ENCODE measurements around the gene ZMYND15. TPM values are rescaled to one million over a fixed set of nuclear protein-coding genes. Genes with fewer than 3 reads are reported as not detected.

The ZMYND15 gene
- total and polyA plus RNA-seq, 4 donors, result 0.87 to 7.7 (median 1.5) TPM

DNA sequence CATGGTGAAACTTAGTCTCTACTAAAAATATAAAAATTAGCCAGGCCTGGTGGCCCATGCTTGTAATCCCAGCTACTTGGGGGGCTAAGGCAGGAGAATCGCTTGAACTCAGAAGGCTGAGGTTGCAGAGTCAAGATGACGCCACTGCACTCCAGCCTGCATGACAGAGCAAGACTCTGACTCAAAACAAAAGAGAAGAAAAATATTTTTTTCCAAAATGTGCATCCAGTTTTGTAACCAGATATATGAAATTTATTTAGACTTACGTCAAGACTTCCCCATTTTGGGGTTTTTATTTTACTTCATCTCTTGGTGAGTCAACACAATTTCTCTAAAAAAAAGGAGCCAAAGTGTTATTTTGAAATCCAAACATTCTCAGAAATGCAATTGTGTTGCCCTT lies 26.6 kb downstream of the ZMYND15 start:
- intact Hi-C loops (cut with DNase I), result no loop called here
- Histone ChIP-seq H3K27me3 (ENCODE audit: control insufficient read depth in 1 of 2, insufficient read depth in 2 of 2, low read length in 1 of 2) (no peaks in the 10 kb centered on the region), H3K4me1 (ENCODE audit: control insufficient read depth in 1 of 2, insufficient read depth in 2 of 2, low read length in 2 of 2) (no peaks in the 10 kb centered on the region), H3K36me3 (ENCODE audit: control insufficient read depth in 1 of 2, insufficient read depth in 2 of 2, low read length in 1 of 2) (no peaks in the 10 kb centered on the region), H3K9me3 (ENCODE audit: control insufficient read depth, low read length) (no peaks in the 10 kb centered on the region), H3K4me3 (ENCODE audit: low read length in 2 of 2) (no peak overlapping the region), H3K27ac (ENCODE audit: low read depth in 1 of 2, low read length in 2 of 2) (no peak overlapping the region)
- DNase-seq (peak; percentile 16 to 76), ATAC-seq (ENCODE audit: low FRiP score) (no peak)
- WGBS, 2 donors, result 78 to 86% methylated on average over 3 of the region's 3 CpGs

DNA sequence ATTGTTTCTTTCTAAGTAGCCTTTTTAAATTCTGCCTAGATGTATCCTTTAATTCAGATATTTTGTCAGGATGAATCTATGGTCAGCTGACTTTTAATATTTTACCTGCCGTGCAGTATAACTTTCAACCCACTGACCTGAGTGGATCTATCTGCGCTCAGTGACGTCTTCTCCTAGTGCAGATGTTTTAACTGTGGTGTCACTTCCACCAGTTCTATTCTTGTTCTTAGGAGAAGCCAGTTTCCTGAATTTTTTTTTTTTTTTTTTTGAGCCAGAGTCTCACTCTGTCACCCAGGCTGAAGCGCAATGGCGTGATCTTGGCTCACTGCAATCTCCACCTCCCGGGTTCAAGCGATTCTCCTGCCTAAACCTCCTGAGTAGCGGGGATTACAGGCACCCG lies 27.1 kb downstream of the ZMYND15 start:
- Histone ChIP-seq H3K27me3 (ENCODE audit: control insufficient read depth in 1 of 2, insufficient read depth in 2 of 2, low read length in 1 of 2) (no peaks in the 10 kb centered on the region), H3K9me3 (ENCODE audit: control insufficient read depth, low read length) (no peaks in the 10 kb centered on the region), H3K36me3 (ENCODE audit: control insufficient read depth in 1 of 2, insufficient read depth in 2 of 2, low read length in 1 of 2) (no peaks in the 10 kb centered on the region), H3K4me3 (ENCODE audit: low read length in 2 of 2) (no peak overlapping the region), H3K27ac (ENCODE audit: low read depth in 1 of 2, low read length in 2 of 2) (no peak overlapping the region), H3K4me1 (ENCODE audit: control insufficient read depth in 1 of 2, insufficient read depth in 2 of 2, low read length in 2 of 2) (no peaks in the 10 kb centered on the region)
- DNase-seq, result peak in 1 of 2 donors; percentile 41
- 77 to 82% methylated on average over 9 of the region's 9 CpGs for WGBS, 2 donors
- intact Hi-C loops (cut with DNase I), result no loop called here
- ATAC-seq (ENCODE audit: low FRiP score), result no peak

DNA sequence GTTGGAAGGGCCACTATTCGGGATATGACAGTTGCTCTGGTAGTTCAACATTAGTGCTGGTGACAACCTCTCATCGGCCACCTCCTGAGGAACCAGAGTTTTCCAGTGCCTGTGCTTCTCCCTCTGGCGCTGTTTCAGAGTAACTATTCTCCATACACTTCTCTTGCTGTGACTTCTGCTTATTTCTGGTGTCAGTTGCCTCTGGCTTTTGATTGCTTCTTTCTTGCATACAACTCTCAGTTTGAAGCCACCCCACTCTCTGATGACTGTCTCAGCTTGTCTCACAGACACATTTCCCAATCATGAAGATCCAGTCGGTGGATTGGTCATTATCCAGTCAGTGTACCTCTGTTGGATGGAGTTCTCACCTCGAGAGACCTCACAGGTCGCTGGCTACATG lies 28.7 kb downstream of the ZMYND15 start:
- WGBS, 2 donors, result 79 to 80% methylated on average over 6 of the region's 6 CpGs

DNA sequence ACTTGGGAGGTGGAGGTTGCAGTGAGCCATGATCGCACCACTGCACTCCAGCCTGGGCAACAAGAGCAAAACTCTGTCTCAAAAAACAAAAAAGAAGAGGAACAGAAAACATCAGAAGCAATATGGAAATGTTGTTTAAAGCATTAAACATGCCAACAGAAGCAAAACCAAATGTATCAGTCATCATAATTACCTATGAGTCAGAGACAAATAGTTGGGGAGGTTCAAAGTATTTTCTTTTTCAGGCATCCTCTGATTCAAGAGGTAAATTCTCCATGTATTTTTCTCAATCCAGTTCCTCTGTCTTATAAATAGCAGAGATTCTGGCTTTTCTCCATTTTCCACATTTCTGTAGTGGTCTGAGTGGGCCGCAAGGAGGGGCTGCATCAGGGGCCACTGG lies 30.0 kb downstream of the ZMYND15 start:
- no peak overlapping the region for H3K4me3 ChIP-seq (ENCODE audit: low read length in 2 of 2)
- H3K27ac ChIP-seq (ENCODE audit: low read depth in 1 of 2, low read length in 2 of 2), result no peak overlapping the region
- 73 to 84% methylated on average over 2 of the region's 2 CpGs for WGBS, 2 donors
- DNase-seq, result no peak
- H3K9me3 ChIP-seq (ENCODE audit: control insufficient read depth, low read length), result no peaks in the 10 kb centered on the region
- ATAC-seq (ENCODE audit: low FRiP score), result no peak
- H3K36me3 ChIP-seq (ENCODE audit: control insufficient read depth in 1 of 2, insufficient read depth in 2 of 2, low read length in 1 of 2), result no peaks in the 10 kb centered on the region
- intact Hi-C loops (cut with DNase I), result no loop called here
- no peaks in the 10 kb centered on the region for H3K27me3 ChIP-seq (ENCODE audit: control insufficient read depth in 1 of 2, insufficient read depth in 2 of 2, low read length in 1 of 2)
- H3K4me1 ChIP-seq (ENCODE audit: control insufficient read depth in 1 of 2, insufficient read depth in 2 of 2, low read length in 2 of 2), result no peaks in the 10 kb centered on the region

More for the DNA sequence above, 28.7 kb downstream of the ZMYND15 start:
- Histone ChIP-seq H3K36me3 (ENCODE audit: control insufficient read depth in 1 of 2, insufficient read depth in 2 of 2, low read length in 1 of 2) (no peaks in the 10 kb centered on the region), H3K27ac (ENCODE audit: low read depth in 1 of 2, low read length in 2 of 2) (no peak overlapping the region), H3K27me3 (ENCODE audit: control insufficient read depth in 1 of 2, insufficient read depth in 2 of 2, low read length in 1 of 2) (no peaks in the 10 kb centered on the region), H3K4me3 (ENCODE audit: low read length in 2 of 2) (no peak overlapping the region), H3K4me1 (ENCODE audit: control insufficient read depth in 1 of 2, insufficient read depth in 2 of 2, low read length in 2 of 2) (no peaks in the 10 kb centered on the region), H3K9me3 (ENCODE audit: control insufficient read depth, low read length) (no peaks in the 10 kb centered on the region)
- ATAC-seq (ENCODE audit: low FRiP score) (no peak), DNase-seq (no peak)
- intact Hi-C loops (cut with DNase I), result no loop called here

DNA sequence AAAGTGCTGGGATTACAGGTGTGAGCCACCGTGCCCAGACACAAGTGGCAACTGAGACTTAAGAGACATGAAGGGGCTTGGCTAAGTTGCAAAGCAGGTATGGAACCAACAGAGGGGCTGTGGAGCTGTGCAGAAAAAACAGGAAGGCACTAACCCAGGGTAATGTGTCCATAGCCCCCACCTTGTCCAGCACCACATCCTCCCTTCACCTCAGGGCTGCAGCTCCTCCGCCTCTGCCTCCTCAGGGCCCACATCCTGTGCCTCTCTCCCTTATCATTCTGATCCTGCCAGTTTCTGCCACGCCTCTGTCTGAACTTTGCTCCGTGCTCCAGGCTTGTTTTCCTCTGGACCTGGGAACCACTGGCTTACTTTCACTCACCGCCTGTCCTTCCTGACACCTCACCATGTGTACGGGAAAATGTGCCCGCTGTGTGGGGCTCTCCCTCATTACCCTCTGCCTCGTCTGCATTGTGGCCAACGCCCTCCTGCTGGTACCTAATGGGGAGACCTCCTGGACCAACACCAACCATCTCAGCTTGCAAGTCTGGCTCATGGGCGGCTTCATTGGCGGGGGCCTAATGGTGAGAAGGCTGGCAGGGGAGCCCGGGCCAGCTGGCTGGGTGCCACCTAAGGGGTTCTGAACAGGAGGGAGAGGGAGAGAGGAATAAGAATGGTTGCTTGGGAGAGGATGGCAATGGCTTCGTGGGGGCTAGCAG lies 32.0 kb downstream of the ZMYND15 start, which contains the start of gene TM4SF5:
TSS of gene TM4SF5 (plus strand) at position 368 of the 716 bp plus-strand sequence. CDS start at position 405, 37 bp downstream.
- intact Hi-C loops (cut with DNase I), result no loop called here
- no peak within 1 kb of the TSS for H3K27ac ChIP-seq (ENCODE audit: low read depth in 1 of 2, low read length in 2 of 2)
- no peaks in the 10 kb centered on the region for H3K27me3 ChIP-seq (ENCODE audit: control insufficient read depth in 1 of 2, insufficient read depth in 2 of 2, low read length in 1 of 2)
- no peak for ATAC-seq (ENCODE audit: low FRiP score)
- H3K4me3 ChIP-seq (ENCODE audit: low read length in 2 of 2), result no peak within 1 kb of the TSS
- 53 to 54% methylated on average over 13 of the region's 13 CpGs for WGBS, 2 donors
- no peaks in the 10 kb centered on the region for H3K4me1 ChIP-seq (ENCODE audit: control insufficient read depth in 1 of 2, insufficient read depth in 2 of 2, low read length in 2 of 2)
- no peaks in the 10 kb centered on the region for H3K9me3 ChIP-seq (ENCODE audit: control insufficient read depth, low read length)
- no peaks in the 10 kb centered on the region for H3K36me3 ChIP-seq (ENCODE audit: control insufficient read depth in 1 of 2, insufficient read depth in 2 of 2, low read length in 1 of 2)
- DNase-seq, result no peak

DNA sequence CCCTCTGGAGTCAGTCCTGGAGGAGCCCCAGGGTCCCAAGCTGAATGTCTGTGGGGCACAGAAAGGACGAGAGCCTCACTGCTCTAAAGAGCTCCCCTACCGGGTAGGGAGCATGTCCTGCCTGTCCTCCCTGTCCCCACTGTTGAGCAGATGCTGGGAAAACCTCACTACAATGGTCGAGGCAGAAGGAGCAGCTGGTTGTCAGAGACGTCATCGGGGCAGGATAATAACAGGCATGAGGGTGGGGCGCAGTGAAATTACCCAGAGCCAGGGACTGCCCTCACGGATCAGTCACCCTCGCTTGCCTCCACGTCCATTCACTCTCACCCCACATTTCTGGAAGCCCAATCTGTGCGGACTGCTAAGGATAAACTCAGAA lies 32.6 kb downstream of the ZMYND15 start:
- WGBS, 2 donors, result 61 to 69% methylated on average over 10 of the region's 10 CpGs
- H3K27ac ChIP-seq (ENCODE audit: low read depth in 1 of 2, low read length in 2 of 2), result no peak overlapping the region
- DNase-seq (peak in 1 of 2 donors; percentile 53), ATAC-seq (ENCODE audit: low FRiP score) (no peak)
- intact Hi-C loops (cut with DNase I), result no loop called here
- no peaks in the 10 kb centered on the region for H3K27me3 ChIP-seq (ENCODE audit: control insufficient read depth in 1 of 2, insufficient read depth in 2 of 2, low read length in 1 of 2)
- H3K9me3 ChIP-seq (ENCODE audit: control insufficient read depth, low read length), result no peaks in the 10 kb centered on the region
- H3K4me3 ChIP-seq (ENCODE audit: low read length in 2 of 2), result no peak overlapping the region
- H3K36me3 ChIP-seq (ENCODE audit: control insufficient read depth in 1 of 2, insufficient read depth in 2 of 2, low read length in 1 of 2), result no peaks in the 10 kb centered on the region
- no peaks in the 10 kb centered on the region for H3K4me1 ChIP-seq (ENCODE audit: control insufficient read depth in 1 of 2, insufficient read depth in 2 of 2, low read length in 2 of 2)

DNA sequence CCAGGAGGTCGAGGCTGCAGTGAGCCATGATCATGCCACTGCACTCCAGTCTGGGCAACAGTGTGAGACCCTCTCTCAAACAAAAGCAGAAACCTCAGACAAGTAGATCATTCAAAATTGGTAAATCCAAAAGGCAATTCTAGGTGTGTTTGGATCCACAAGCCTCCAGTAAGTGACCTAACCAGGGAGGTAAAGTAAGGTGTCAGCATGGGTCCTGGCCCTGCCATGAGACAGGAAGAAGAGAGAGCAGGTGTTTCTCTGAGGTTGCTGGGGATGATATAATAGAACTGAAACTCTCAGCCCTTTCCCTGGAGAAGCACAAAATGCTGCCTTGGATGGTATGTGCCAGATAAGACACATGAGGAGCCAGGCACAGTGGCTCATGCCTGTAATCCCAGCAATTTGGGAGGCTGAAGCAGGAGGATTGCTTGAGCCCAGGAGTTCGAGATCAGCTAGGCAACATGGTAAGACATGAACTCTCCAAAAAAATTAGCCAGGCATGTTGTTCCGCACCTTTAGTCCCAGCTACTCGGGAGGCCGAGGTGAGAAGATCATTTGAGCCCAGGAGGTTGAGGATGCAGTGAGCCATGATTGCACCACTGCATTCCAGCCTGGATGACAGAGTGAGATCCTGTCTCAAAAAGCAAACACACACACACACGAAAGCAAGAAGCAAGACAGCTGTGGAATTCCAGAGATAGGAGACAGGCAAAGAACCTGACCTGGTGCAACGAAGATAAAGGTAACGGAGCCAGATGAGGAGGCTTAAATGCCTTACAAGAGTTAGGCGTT lies 38.5 kb downstream of the ZMYND15 start:
- DNase-seq, result no peak
- Histone ChIP-seq H3K4me3 (ENCODE audit: low read length in 2 of 2) (no peak overlapping the region), H3K9me3 (ENCODE audit: control insufficient read depth, low read length) (no peaks in the 10 kb centered on the region), H3K4me1 (ENCODE audit: control insufficient read depth in 1 of 2, insufficient read depth in 2 of 2, low read length in 2 of 2) (no peaks in the 10 kb centered on the region), H3K36me3 (ENCODE audit: control insufficient read depth in 1 of 2, insufficient read depth in 2 of 2, low read length in 1 of 2) (no peaks in the 10 kb centered on the region), H3K27ac (ENCODE audit: low read depth in 1 of 2, low read length in 2 of 2) (no peak overlapping the region), H3K27me3 (ENCODE audit: control insufficient read depth in 1 of 2, insufficient read depth in 2 of 2, low read length in 1 of 2) (no peaks in the 10 kb centered on the region)
- ATAC-seq (ENCODE audit: low FRiP score), result no peak
- intact Hi-C loops (cut with DNase I), result no loop called here
- WGBS, 2 donors, result 71 to 77% methylated on average over 9 of the region's 9 CpGs

DNA sequence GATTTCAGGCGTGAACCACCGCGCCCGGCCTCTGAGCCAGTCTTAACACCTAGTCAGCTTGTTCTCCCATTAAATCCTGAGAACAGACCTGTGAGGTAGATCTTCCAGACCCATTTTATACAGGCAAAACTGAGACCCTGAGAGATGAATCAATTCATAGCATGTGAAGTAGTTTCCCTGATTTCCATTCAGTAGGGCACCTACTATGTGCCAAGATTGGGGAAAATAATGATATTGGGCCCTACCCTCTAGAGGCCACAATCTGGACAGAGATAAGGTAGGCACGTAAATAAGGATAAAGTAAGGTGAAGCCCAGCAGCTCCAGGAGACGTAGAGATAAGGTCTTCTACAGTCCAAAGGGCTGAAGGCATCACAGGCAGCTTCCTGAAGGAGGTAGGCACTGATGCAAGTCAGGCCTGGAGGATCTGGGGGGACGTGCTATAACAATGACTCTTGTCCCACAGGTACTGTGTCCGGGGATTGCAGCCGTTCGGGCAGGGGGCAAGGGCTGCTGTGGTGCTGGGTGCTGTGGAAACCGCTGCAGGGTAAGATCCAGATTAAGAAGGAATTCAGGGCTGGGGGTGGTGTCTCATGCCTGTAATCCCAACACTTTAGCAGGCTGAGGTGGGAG lies 40.8 kb downstream of the ZMYND15 start:
- ATAC-seq (ENCODE audit: low FRiP score) (no peak), DNase-seq (no peak)
- WGBS, 2 donors, result 73 to 80% methylated on average over 11 of the region's 11 CpGs
- H3K27ac ChIP-seq (ENCODE audit: low read depth in 1 of 2, low read length in 2 of 2), result no peak overlapping the region
- no peak overlapping the region for H3K4me3 ChIP-seq (ENCODE audit: low read length in 2 of 2)
- H3K36me3 ChIP-seq (ENCODE audit: control insufficient read depth in 1 of 2, insufficient read depth in 2 of 2, low read length in 1 of 2), result no peaks in the 10 kb centered on the region
- intact Hi-C loops (cut with DNase I), result loop anchor here in 1 of 2 donors (10.0 kb wide), 1 partner anchor 46 kb away; the partner anchor contains the start of genes CXCL16, MED11 and ZMYND15
- no peaks in the 10 kb centered on the region for H3K9me3 ChIP-seq (ENCODE audit: control insufficient read depth, low read length)
- H3K27me3 ChIP-seq (ENCODE audit: control insufficient read depth in 1 of 2, insufficient read depth in 2 of 2, low read length in 1 of 2), result no peaks in the 10 kb centered on the region
- H3K4me1 ChIP-seq (ENCODE audit: control insufficient read depth in 1 of 2, insufficient read depth in 2 of 2, low read length in 2 of 2), result no peaks in the 10 kb centered on the region
